GM10266 (cell line): ENCODE data around the gene GPC5.

Experiments used
- DNase-seq: peaks from one replicate; pipeline ENCODE4 v3.0.0; 2012; ENCODE audit errors: extremely low spot score
- CTCF ChIP-seq: IDR thresholded peaks from 2 replicates; pipeline ENCODE4 v1.5.1; 2012; ENCODE audit warnings: mild to moderate bottlenecking, low read depth; ENCODE audit not compliant: control insufficient read depth, insufficient read depth; ENCODE audit errors: missing control alignments

GPC5 gene

GRCh38 chr13:92355213-92355612 lies 956.8 kb downstream of the GPC5 start:
- TF ChIP-seq CTCF = no peak
- no peak for DNase-seq

GRCh38 chr13:92362717-92363116 lies 964.3 kb downstream of the GPC5 start:
- no peak for TF ChIP-seq CTCF
- DNase-seq = no peak

GRCh38 chr13:92365904-92366303 lies 967.5 kb downstream of the GPC5 start:
- DNase-seq = no peak
- TF ChIP-seq CTCF = no peak

- no peak for TF ChIP-seq CTCF
Measured at GRCh38 chr13:92377396-92377795, 979.0 kb downstream of the GPC5 start.

GRCh38 chr13:92379371-92379770 lies 981.0 kb downstream of the GPC5 start:
- no peak for DNase-seq
- no peak for TF ChIP-seq CTCF

More at GRCh38 chr13:92377396-92377795, 979.0 kb downstream of the GPC5 start:
- DNase-seq = no peak

DNA sequence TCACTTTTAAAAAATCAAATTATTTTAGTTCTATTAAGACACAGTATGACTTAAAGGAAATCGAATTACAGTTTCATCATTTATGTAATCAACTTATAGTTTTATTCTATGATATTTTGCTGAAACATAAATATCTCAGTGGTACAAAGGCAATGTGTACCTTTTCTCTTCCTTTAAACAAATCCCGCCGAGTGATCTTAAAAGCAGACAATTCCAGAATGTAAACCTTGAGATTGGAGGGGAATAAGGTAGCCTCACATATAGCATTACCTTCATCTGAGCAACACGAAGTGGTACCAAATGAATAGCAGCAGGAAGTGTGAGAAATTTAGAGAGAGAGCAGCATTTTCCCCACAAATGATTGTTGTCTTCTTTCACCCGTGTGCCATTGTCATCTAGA lies 986.0 kb downstream of the GPC5 start:
- no peak for TF ChIP-seq CTCF
- no peak for DNase-seq

DNA sequence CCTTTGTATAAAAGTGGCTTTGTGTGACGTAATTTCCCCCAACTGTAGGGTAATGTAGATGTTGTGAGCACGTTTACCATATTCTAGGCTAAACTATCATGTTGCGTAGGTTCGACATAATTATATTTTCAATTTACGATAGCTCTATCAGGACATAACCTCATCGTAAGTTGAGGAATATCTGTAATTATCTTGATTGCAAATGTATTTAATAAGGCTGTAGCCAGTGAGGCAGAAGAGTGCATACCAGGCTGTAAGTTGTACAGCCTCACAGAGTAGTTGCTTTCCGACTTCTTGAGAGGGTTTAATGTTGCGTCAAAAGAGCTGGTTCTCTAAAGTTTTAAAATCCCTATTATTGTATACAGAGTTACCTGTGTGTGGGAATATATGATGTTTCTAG lies 988.8 kb downstream of the GPC5 start:
- TF ChIP-seq CTCF = no peak
- no peak for DNase-seq
